GM23338 (cell line): ENCODE measurements around the gene DLG2. TPM values are rescaled to one million over a fixed set of nuclear protein-coding genes. Genes with fewer than 3 reads are reported as not detected.

ENCODE experiments used
- ATAC-seq: fragments of 200-7000 bp; cut with Tn5 transposase; 3 replicates; pipeline ENCODE4 v1.9.1; 2020
- DNase-seq: peaks from one replicate; pipeline ENCODE4 v3.0.0-alpha.2; 2015; ENCODE audit warnings: low spot score
- H2AFZ ChIP-seq: fragments of 200-600 bp; sonication (generic); 2 replicates; pipeline ENCODE4 v1.8.0; 2016; ENCODE audit warnings: antibody characterized with exemption, mild to moderate bottlenecking, moderate library complexity
- H3F3A ChIP-seq: fragments of 200-600 bp; sonication (generic); replicated peaks from 2 replicates; pipeline ENCODE4 v1.8.0; 2017; ENCODE audit warnings: antibody characterized with exemption, mixed run types, low read depth
- H3K27ac ChIP-seq: fragments of 200-600 bp; sonication (generic); 2 replicates; pipeline ENCODE4 v1.6.1; 2016; ENCODE audit warnings: low read depth
- H3K27me3 ChIP-seq: fragments of 200-600 bp; sonication (generic); 2 replicates; pipeline ENCODE4 v1.8.0; 2016; ENCODE audit warnings: mild to moderate bottlenecking, mixed run types, moderate library complexity; ENCODE audit not compliant: insufficient read depth
- H3K36me3 ChIP-seq: fragments of 200-600 bp; sonication (generic); 2 replicates; pipeline ENCODE4 v1.8.0; 2016; ENCODE audit warnings: mild to moderate bottlenecking; ENCODE audit not compliant: insufficient read depth
- H3K4me1 ChIP-seq: fragments of 200-600 bp; sonication (generic); 2 replicates; pipeline ENCODE4 v1.8.0; 2016; ENCODE audit warnings: mild to moderate bottlenecking, moderate library complexity; ENCODE audit not compliant: insufficient read depth
- H3K4me2 ChIP-seq: fragments of 200-600 bp; sonication (generic); 2 replicates; pipeline ENCODE4 v1.7.1; 2017; ENCODE audit warnings: mixed run types
- H3K4me3 ChIP-seq: fragments of 200-600 bp; sonication (generic); 2 replicates; pipeline ENCODE4 v1.6.1; 2016; ENCODE audit warnings: mixed run types
- H3K79me2 ChIP-seq: fragments of 200-600 bp; sonication (generic); replicated peaks from 2 replicates; pipeline ENCODE4 v1.8.0; 2017; ENCODE audit warnings: mild to moderate bottlenecking; ENCODE audit not compliant: insufficient read depth
- H3K9me2 ChIP-seq: fragments of 200-600 bp; sonication (generic); 2 replicates; pipeline ENCODE4 v1.8.0; 2017; ENCODE audit not compliant: insufficient read depth
- H4K20me1 ChIP-seq: fragments of 200-600 bp; sonication (generic); replicated peaks from 2 replicates; pipeline ENCODE4 v1.8.0; 2017; ENCODE audit warnings: mild to moderate bottlenecking; ENCODE audit not compliant: insufficient read depth
- H3K27ac Mint-ChIP-seq: 2 replicates; pipeline ENCODE4 v1.8.0; 2020; ENCODE audit warnings: inconsistent platforms, mild to moderate bottlenecking, moderate library complexity, mixed read lengths
- H3K27me3 Mint-ChIP-seq: 3 replicates; pipeline ENCODE4 v1.8.0; 2022; ENCODE audit warnings: low read depth, mild to moderate bottlenecking, moderate library complexity, mixed read lengths, inconsistent platforms; ENCODE audit not compliant: insufficient read depth, poor library complexity
- H3K36me3 Mint-ChIP-seq: 3 replicates; pipeline ENCODE4 v1.8.0; 2021; ENCODE audit warnings: low read depth, mild to moderate bottlenecking, inconsistent platforms, moderate library complexity, mixed read lengths
- H3K4me1 Mint-ChIP-seq: 3 replicates; pipeline ENCODE4 v1.8.0; 2020; ENCODE audit warnings: mild to moderate bottlenecking, inconsistent platforms, mixed read lengths
- H3K4me3 Mint-ChIP-seq: 3 replicates; pipeline ENCODE4 v1.8.0; 2021; ENCODE audit warnings: moderate library complexity, mild to moderate bottlenecking, inconsistent platforms, mixed read lengths
- H3K9me3 Mint-ChIP-seq: 3 replicates; pipeline ENCODE4 v1.8.0; 2020; ENCODE audit warnings: moderate library complexity, mild to moderate bottlenecking, inconsistent platforms, mixed read lengths
- CREB1 ChIP-seq: fragments of 250-450 bp; sonication (Bioruptor Pico); IDR thresholded peaks from 2 replicates; pipeline ENCODE4 v1.5.0; 2020; ENCODE audit warnings: low read depth, mild to moderate bottlenecking, moderate library complexity
- EZH2 ChIP-seq: fragments of 200-600 bp; sonication (generic); IDR thresholded peaks from one replicate; pipeline ENCODE4 v1.8.0; 2017; ENCODE audit warnings: antibody characterized with exemption, mild to moderate bottlenecking, low read depth; ENCODE audit not compliant: unreplicated experiment
- JUNB ChIP-seq: IDR thresholded peaks from one replicate; pipeline ENCODE4 v1.6.1; 2016; ENCODE audit warnings: antibody characterized with exemption; ENCODE audit not compliant: unreplicated experiment
- POLR2AphosphoS5 ChIP-seq: IDR thresholded peaks from 2 replicates; pipeline ENCODE4 v1.6.1; 2016; ENCODE audit warnings: antibody characterized with exemption, low read depth
- REST ChIP-seq: IDR thresholded peaks from one replicate; pipeline ENCODE4 v1.6.1; 2018; ENCODE audit warnings: antibody characterized with exemption; ENCODE audit not compliant: unreplicated experiment
- ZNF331 ChIP-seq: fragments of 250-450 bp; sonication (Bioruptor Pico); IDR thresholded peaks from 2 replicates; pipeline ENCODE4 v1.5.0; 2020; ENCODE audit warnings: low read depth, mild to moderate bottlenecking, moderate library complexity
- polyA plus RNA-seq: library from polyadenylated mRNA; unstranded; fragments of >200 nt; fragmentation: Nextera tagmentation; extraction: Ambion mirVana; gene quantifications from 2 replicates; pipeline ENCODE4 v1.2.1, GENCODE V29; 2016
- total RNA-seq: library from RNA; depleted of rRNA; stranded (reverse); fragments of >200 nt; shearing (Covaris generic); gene quantifications from 2 replicates; pipeline ENCODE4 v1.2.3, GENCODE V29; 2014
- TF ChIP-seq, protein P1 (sequence below), 2 experiments: fragments of 200-600 bp in 1 of 2; sonication (generic) in 1 of 2; conservative IDR thresholded peaks; 2 replicates each; pipeline versions ENCODE4 v1.5.1 to v1.6.1; 2016 to 2017; ENCODE audit warnings: antibody characterized with exemption in 2 of 2, low read depth in 2 of 2, mild to moderate bottlenecking in 2 of 2, moderate library complexity in 1 of 2

The DLG2 gene
- total and polyA plus RNA-seq, 2 experiments from 2014 or later: 19.8 to 21.5 TPM

DNA sequence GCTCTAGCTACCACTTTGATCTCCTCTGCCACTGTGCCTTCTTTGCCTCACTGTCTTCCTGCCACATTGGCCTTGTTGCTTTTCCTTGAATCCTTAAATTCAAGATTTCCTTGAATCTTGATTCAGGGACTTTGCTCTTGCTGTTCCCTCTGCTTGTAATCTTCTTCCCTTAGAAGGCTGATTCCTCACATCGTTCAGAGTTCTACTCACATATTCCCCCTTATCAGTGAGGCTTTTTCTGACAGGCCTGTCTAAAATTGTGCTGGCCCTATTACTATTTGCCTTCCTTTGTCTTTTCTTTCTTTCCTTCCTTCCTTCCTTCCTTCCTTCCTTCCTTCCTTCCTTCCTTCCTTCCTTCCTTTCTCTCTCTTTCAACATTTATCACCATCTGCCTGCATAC, 2134.1 kb downstream of the DLG2 start:
- H3K27ac ChIP-seq: no peak overlapping the region

DNA sequence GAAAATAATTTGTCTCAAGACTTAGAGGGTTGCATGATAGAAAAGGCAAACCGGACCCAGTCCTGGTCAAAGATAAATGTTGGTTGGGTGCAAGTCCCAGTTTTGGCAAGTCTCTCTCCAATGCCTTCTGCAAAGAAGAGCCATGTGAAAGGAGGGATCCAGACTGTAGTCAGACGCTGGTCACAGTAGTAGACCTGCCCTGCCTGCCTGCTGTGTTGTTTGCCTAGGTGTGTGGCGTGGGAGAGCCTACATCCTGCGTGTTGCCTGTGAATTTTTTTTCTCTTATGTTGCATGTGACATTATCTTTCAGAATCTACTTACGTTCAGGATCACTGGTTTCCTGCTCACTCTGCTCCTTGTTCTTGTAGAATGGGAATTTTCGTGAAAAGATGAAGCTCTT, 2143.3 kb downstream of the DLG2 start:
- no peak overlapping the region for H2AFZ ChIP-seq
- Mint-ChIP-seq H3K27ac (peak overlapping the region; percentile 4; the same call in 1 of the 2 replicates), H3K4me1 (peaks cover 47% of the 10 kb centered on the region), H3K9me3 (no peaks in the 10 kb centered on the region; the same call in 2 of the 3 replicates), H3K36me3 (no peaks in the 10 kb centered on the region), H3K4me3 (no peak overlapping the region), H3K27me3 (no peaks in the 10 kb centered on the region)
- H3K79me2 ChIP-seq: no peaks in the 10 kb centered on the region
- H3K4me3 ChIP-seq: no peak overlapping the region
- H3K36me3 ChIP-seq: no peaks in the 10 kb centered on the region
- no peaks in the 10 kb centered on the region for H3F3A ChIP-seq
- H3K9me2 ChIP-seq: 0 out of 2 replicates have a peak, but pooled peaks cover 3% of the 10 kb centered on the region
- peak; percentile 49; the same call in 2 of the 3 replicates for ATAC-seq
- 0 out of 2 replicates have a peak overlapping the region, but pooled peaks have one; percentile 7 for H3K27ac ChIP-seq
- H3K27me3 ChIP-seq: no peaks in the 10 kb centered on the region
- peaks cover 23% of the 10 kb centered on the region for H3K4me1 ChIP-seq
- H3K4me2 ChIP-seq: no peak overlapping the region
- H4K20me1 ChIP-seq: no peaks in the 10 kb centered on the region
- no peak for DNase-seq
- TF ChIP-seq POLR2AphosphoS5: no peak
- TF ChIP-seq, protein P1, sequence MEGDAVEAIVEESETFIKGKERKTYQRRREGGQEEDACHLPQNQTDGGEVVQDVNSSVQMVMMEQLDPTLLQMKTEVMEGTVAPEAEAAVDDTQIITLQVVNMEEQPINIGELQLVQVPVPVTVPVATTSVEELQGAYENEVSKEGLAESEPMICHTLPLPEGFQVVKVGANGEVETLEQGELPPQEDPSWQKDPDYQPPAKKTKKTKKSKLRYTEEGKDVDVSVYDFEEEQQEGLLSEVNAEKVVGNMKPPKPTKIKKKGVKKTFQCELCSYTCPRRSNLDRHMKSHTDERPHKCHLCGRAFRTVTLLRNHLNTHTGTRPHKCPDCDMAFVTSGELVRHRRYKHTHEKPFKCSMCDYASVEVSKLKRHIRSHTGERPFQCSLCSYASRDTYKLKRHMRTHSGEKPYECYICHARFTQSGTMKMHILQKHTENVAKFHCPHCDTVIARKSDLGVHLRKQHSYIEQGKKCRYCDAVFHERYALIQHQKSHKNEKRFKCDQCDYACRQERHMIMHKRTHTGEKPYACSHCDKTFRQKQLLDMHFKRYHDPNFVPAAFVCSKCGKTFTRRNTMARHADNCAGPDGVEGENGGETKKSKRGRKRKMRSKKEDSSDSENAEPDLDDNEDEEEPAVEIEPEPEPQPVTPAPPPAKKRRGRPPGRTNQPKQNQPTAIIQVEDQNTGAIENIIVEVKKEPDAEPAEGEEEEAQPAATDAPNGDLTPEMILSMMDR (conservative IDR thresholded peaks at IDR 0.05; ENCODE audit: low read depth in 2 of 2): no peak
- no peak for TF ChIP-seq JUNB
- TF ChIP-seq EZH2: no peak
- no peak for TF ChIP-seq REST
- no peak for TF ChIP-seq CREB1

More for the DNA sequence above, 2134.1 kb downstream of the DLG2 start:
- H3K27me3 ChIP-seq: no peaks in the 10 kb centered on the region
- Mint-ChIP-seq H3K27ac (no peak overlapping the region), H3K9me3 (no peaks in the 10 kb centered on the region), H3K27me3 (no peaks in the 10 kb centered on the region), H3K4me3 (no peak overlapping the region), H3K4me1 (no peaks in the 10 kb centered on the region; the same call in 2 of the 3 replicates), H3K36me3 (no peaks in the 10 kb centered on the region)
- TF ChIP-seq JUNB (no peak), ZNF331 (no peak), EZH2 (no peak), REST (no peak), CREB1 (no peak)
- no peaks in the 10 kb centered on the region for H3F3A ChIP-seq
- ATAC-seq (no peak), DNase-seq (no peak)
- no peak overlapping the region for H3K4me2 ChIP-seq
- H3K4me1 ChIP-seq: no peaks in the 10 kb centered on the region
- H3K79me2 ChIP-seq: no peaks in the 10 kb centered on the region
- H3K4me3 ChIP-seq: no peak overlapping the region
- no peak overlapping the region for H2AFZ ChIP-seq
- H3K36me3 ChIP-seq: no peaks in the 10 kb centered on the region
- H3K9me2 ChIP-seq: no peaks in the 10 kb centered on the region; the same call in 1 of the 2 replicates
- H4K20me1 ChIP-seq: no peaks in the 10 kb centered on the region
